Activated CD4-positive, alpha-beta T cell treated with anti-CD3 and anti-CD28 coated beads, Interleukin-10, Interleukin-2, amounts not matched to agents 100 ng/mL and 50 ng/mL, durations not matched to agents 16 hours and 8 hours (primary cell): ENCODE data around the gene EPHB2.

Experiments
- DNase-seq: peaks from one replicate; pipeline ENCODE4 v3.0.0-alpha.2; 2020

Gene EPHB2

DNA sequence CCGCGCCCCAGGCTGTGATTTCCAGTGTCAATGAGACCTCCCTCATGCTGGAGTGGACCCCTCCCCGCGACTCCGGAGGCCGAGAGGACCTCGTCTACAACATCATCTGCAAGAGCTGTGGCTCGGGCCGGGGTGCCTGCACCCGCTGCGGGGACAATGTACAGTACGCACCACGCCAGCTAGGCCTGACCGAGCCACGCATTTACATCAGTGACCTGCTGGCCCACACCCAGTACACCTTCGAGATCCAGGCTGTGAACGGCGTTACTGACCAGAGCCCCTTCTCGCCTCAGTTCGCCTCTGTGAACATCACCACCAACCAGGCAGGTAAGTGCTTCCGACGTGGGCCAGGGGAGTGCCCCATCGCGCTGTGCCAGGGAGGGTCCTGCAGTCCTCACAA, 154.2 kb downstream of the EPHB2 start:
- no peak for DNase-seq

DNA sequence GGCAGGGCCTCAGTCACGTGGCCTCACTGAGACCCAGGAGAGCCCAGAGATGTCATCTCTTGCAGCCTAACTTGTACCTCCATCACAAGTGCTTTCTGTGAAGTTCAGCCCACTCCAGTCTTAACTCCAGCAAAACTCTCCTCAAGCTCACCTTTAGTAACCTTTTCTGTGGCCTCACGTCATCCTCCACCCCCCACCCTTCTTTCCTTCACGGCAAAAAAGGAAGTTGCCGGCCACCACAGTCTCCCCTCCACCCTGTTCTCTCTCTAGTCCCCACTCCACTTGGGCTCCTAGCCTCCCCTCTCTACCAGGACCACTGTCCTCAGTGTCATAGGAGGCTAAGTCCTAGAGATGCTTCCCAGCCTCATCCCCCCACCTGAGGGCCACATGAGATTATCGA, 155.1 kb downstream of the EPHB2 start:
- no peak for DNase-seq

DNA sequence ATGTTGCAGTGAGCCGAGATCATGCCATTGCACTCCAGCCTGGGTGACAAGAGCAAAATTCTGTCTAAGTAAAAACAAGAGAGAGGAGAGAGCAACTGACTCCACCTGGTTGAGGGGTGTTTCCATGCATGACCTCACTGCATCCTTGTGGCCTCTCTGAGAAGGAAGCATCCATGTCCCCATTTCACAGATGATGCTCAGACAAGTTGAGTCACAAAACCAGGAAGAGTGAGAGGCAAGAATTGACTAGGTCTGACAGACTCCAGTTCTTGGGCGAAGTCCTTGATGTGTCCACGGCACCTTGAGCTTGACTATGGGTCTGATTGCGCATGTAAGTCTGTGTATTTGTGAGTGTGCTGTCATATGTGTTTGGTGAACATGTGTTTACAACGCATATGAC, 156.2 kb downstream of the EPHB2 start:
- DNase-seq: no peak

DNA sequence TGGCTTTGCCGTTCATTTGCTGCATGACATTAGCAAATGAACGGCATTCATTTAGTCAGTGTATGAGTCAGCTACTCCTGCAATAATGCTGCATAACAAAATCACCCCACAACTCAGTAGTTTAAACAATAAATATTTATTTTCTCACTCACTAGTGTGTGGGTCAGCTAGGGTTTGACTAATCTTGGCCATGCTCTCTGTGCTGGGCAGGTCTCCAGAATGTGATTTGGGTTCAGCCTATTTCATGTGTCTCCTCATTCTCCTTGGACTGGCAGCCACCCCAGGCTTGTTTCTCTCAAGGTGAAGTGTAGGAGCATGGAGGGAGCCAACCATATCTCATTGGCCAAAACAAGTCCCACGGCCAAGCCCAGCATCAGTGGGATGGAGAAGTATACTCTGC, 157.7 kb downstream of the EPHB2 start:
- no peak for DNase-seq

DNA sequence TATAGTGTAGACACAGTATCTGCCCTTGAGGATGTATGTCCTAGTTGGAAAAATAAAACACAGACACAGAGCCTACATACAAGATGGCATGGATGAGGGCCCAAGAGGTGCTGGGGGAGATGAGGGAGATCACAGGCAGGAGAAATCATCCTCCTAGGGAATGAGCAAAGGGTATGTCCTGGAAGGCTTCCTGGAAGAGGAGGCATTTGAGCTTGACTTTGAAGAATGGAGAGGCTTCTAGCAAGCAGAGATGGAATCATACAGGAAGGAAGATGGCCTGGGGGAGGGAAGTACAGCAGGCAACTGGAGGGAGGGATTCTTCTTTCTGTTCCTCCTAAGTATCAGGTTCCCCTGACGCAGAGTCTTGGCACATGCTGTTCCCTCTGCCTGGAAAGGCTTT, 158.7 kb downstream of the EPHB2 start:
- no peak for DNase-seq

DNA sequence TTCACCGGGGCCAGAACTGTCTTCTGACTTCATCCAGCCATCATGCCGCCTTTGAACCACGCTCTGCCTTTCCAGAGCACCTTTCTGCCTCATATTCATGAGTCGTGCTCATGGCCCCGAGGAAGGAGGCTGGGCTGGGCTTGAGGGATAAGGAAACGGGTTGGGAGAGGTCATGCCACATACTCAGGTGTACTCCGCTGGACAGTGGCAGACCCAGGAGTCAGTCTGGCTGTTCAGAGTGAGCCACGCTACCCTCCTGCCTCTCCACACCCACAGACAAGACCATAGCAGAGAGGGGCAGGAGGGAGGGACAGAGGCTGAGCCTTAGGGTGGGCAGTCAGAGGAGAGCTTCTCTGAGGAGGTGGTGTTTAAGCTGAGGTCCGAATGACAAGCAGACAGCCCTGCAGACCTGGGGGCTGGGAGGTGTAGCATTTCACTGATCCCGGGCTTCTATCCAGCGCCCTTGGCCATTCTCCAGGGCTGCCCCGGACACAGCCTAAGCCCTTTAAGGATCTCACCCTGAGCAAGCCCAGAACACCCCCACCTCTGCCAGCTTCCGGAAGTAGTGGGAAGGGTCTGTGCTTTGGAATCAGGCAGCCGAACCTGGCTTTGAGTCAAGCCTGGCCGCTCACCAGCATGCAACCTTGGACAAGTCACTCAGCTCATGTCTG, 159.7 kb downstream of the EPHB2 start:
- no peak for DNase-seq

DNA sequence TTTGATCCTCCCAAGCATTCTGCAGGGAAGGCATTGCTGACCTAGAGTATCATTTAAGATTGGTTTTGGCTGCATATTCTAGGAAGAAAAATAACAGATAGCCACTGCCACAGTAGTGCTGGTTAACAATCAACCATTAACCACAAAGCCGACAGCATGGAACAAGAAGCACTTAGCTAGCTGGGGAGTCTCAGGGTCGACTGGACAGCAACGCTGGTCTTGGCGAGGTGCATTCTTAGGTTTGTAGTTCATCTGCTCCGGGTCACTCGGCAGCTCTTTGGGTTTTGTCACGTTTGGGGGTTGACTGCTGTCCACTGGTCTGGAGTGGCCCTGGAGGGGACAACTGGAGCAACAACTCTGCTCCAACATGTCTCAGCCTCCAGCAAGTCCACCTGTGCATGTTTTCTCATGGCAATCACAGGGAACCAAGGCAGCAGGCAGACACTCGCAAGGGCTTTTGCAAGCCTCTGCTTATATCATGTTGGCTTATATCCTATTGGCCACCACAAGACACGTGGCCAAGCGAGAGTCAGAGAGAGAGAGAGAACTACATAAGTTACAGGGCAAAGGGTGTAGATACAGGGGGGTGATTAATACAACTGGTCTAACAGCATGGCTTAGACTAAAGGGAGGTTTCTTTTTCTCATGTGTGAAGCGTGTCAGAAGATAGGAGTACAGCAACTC, 162.5 kb downstream of the EPHB2 start:
- no peak for DNase-seq

DNA sequence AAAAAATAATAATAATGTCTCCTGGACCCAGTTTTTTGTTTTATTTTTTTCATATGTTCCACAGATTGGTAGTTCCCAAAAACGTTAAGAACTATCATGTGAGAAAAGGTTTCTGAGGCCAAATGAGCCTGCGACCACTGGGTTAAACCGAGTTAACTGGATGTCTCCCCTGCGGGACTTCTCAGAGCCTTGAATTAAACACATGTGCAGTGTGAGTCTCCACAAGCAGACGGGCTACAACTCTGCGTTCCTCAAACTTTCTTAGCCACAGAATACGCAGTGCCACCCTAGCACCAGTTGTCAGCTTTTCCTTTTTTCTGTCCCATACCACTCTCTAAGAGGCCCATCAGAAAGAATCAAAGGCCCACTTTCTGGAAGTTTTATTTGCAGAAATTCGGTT, 164.1 kb downstream of the EPHB2 start:
- DNase-seq: no peak

DNA sequence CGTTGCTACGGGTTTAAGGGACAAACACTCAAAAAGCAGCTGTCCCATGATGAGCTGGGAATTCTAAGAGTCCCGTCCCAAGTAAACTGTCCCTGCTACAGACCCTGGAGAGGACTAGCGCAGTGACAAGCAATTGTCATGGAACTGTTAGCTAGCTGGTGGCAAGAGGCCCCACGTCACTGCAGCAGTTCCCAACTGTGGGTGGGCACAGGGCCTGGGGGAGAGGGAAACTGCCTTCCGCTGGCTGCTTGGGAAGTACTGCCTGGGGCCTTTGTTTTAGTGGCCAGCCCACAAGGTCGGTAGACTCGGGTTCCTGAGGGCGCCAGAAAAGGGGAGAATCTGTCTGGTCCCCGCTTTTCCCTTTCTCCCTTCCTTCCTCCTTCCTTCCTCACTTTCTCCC, 164.6 kb downstream of the EPHB2 start:
- no peak for DNase-seq

DNA sequence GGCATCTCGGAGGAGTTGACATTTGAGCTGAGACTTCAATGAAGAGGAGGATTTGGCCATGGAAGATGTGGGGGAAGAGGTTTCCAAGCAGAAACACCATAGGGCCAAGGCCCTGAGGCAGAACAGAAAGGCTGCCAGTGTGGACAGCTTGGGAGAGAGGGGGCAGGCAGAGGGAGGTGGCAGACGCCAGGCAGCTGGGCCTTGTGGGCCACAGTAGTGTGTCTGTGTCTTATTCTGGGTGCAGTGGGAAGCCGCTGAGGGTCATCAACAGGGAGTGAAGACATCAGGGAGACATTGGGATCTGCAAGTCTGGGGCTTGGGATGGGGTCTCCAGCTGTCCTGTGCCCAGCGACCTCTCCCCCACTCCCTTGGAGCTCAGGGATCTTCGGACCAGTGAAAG, 165.2 kb downstream of the EPHB2 start:
- no peak for DNase-seq

DNA sequence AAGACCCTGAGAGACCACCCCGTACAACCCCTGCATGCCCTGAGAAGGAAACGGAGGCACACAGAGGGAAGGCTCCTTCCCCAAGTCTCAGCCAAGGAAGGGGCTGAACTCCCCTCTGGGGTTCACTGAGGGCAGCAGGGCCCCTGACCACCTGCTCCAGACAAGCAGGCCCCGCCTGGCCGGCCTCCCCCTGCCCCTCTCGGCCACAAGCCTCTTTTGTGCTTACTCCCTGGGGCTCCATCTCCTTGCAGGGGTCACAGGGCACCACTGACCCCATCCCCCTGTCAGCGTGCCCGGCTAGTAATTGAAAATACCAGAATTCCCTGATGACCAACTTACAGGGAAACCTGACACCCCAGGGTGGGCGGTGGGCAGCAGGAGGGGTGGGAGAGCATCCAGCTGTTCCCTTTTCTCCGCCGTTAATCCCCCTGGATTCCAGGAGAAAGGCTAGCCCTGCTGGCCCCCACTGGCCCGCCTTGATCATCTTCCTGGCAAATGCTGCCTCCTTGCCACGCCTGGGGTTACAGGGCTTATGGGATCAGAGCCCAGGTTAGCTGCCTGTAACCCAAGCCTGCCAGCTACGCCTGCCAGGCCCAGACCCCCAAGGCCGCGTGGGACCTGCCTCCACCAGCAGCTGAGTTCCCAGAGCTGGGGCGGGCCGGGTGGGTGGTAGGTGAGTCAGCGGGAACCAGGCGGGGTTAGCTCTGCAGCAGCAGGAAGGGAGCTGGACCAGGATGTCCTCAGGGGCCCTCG, 165.9 kb downstream of the EPHB2 start:
- DNase-seq: no peak

DNA sequence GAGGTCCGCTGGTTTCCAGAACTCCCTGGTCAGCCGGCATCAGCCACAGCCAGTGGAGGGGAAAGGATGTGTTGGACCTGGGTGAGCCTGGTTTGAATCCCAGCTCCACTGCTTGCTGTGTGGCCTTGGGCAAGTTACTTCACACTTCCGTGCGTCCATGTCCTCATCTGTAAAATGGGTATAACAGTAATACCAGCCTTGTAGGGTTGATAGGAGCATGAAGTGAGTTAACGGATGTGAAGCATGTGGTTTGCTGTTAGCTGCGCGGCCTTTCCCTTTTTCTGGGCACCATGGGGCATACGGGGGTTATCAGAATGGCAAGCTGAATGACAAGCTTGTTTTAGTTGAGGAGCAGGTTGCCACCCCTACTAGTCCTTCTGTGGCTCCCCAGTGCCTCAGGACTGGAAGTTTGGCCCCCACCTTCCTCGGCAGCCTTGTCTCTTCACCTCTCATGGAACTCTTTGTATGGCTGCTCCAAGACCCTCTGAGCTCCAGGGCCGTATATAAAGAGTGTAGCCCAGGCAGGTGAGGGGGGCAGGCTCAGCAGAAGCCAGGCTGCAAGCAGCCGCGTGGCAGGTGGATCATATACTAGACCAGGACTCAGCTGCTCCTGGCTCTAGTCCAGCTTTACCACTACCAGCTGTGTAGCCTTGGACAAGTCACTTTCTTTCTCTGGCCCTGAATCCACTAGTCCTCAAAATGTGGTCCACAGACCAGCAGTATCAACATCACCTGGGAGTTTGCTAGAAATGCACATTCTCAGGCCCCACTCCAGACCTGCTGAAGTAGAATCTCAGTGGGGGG, 166.7 kb downstream of the EPHB2 start:
- DNase-seq: no peak

DNA sequence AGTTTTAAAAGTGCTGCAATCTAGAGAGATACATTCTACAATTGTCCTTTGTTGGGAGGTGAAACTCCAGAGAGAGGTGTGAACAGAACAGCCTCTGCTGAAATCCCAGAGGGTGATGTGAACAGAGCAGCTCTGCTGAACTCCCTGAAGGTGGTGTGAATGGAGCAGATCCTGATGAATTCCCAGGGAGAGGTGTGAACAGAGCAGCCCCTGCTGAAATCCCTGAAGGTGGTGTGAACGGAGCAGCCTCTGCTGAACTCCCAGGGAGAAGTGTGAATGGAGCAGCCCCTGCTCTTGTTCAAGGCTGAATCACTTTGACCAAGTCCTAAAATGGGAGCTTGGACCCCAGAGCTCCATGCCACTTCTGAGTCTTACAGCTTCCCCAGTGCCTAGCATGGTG, 167.3 kb downstream of the EPHB2 start:
- DNase-seq: no peak

DNA sequence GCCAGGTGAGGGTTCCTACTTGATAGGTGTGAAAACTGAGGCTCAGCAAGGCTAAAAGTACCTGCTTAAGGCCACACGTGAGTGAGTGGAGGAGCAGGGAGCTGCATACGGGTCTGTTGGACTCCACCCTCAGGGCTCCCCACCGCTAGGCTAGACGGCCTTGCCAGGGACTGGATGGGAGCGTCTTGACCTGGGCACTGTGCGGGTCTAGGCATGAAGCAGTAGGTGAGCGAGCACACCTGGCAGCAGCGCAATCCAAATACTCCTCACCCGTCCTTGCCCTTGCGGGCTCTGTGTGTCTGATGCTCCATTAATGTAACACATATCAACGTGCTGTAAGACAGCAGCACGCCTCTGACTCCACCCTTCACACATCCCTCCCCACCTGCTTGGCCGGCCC, 168.0 kb downstream of the EPHB2 start:
- DNase-seq: no peak

DNA sequence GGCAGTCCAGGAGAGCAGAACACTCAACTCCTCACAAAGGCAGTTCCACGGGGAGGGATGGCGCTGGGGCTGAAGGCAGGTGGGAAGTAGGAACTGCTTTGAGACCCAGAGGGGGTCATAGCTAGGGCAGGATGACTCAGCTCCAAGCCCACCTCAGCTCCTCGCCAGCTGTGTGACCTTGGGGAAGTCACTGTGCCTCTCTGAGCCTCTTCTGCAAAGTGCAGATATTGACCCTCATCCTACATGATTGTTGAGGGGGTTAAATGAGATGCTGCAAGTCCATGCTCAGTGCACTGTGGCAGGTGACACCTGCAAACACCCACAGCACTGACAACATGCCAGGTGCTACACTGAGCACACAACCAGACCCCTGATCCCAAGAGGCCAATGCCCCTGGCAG, 168.8 kb downstream of the EPHB2 start:
- no peak for DNase-seq

DNA sequence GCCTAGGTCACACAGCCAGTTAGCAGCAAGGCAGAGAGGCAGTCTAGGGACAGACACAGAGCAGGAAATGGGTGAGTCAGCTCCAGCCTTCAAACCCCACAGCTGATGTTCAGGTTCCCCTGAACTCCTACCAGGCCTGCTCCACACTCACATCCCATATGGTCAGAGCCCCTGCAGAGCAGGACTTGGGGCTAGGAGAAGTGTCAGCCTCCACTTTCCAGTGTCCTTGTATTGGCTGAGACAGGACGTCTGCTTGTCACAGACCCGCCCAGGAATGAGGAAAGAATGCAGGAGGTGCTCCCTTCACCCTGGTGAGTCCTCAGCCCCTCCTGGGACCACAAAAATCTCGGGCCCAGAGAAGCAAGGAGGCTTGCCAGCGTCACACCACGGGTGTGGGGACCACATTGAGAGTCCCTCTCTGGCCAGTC, 169.5 kb downstream of the EPHB2 start:
- no peak for DNase-seq

DNA sequence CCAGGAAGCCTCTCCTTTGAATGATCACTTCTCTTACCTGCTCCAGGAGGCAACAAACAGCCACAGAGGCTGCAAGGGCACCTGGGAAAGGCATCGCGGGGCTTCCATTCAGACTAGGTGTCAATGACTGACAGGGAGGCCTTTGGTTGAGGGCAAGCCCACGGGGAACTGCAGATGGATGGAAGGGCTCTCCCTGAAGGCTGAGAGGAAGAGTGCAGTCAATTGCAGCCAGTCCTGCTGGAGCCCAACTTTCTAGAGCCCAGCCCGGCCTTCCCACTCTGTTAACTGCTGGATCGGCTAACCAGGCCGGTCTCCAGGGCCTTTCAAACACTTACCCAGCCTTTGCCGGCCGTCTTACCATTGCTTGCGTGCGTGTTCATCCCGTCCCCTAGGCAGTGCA, 172.8 kb downstream of the EPHB2 start:
- no peak for DNase-seq

DNA sequence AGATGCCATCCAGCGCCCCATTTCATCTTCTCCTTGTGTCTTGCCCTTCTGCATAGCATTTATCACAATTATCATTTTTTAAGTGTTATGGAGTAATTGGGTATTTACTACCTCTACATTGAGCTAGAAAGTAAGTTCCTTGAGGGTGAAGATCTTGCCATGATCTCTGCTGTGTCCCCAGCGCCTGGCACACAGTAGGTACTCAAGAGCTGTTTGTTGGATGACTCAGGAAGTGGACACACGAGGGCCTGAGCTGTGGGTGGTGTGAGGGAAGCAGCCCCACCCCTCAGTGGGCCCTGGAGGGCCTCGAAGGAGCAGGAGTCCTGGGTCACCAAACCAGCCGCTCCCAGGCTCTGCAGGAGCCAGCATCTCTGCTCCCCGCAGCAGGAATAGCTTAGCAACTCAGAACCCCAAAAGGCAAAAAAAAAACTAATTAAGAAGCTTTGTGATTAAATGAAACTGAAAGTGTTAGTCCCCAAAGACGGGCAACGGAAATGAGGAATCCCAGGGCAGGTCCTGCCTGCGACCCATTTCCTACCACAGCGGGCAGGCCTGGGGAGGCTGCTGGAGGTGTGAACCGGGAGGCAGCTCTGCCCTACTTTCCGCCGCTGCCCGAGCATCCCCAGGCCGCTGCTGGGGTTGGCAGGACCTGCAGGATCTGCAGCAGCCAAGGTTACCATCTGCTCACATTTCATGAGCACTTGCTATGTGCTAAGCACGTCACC, 174.3 kb downstream of the EPHB2 start:
- peak; percentile 49 for DNase-seq

DNA sequence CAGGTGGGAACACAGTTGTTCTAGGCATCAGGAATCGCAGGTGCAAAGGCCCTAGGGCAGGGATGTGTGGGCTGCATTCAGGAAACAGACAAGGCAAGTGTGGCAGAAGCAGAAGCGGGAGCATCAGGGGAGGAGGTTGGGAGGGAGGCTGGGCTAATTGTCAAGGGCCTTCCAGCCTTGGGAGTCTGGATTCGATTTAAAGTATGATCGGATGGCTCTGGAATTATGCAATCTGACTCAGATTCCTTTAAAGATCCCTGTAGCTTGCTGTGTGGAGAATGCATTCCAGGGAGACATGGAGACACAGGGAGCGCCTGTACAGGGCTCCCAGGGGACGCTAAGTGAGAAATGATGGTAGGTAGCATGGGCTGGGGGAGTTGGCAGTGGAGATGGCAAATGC, 175.6 kb downstream of the EPHB2 start:
- no peak for DNase-seq

DNA sequence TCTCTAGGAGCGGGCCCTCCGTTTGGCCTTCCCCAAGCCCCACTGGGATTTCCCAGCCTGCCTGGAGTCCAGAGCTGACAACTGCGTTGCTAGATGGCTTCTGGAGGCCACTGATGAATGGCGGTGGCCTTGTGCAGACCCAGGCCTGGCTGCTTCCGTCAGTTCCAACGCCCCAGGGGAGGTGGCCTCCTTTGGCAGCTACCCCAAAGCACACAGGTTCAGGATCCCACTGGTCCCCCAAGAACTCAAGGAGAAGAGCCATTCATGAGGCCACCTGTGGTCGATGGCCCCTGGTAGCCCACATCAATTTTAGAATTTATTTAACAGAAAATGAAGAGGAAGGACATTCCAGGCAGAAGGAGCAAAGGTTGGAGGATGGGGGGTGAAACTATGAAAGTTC, 176.9 kb downstream of the EPHB2 start:
- no peak for DNase-seq

DNA sequence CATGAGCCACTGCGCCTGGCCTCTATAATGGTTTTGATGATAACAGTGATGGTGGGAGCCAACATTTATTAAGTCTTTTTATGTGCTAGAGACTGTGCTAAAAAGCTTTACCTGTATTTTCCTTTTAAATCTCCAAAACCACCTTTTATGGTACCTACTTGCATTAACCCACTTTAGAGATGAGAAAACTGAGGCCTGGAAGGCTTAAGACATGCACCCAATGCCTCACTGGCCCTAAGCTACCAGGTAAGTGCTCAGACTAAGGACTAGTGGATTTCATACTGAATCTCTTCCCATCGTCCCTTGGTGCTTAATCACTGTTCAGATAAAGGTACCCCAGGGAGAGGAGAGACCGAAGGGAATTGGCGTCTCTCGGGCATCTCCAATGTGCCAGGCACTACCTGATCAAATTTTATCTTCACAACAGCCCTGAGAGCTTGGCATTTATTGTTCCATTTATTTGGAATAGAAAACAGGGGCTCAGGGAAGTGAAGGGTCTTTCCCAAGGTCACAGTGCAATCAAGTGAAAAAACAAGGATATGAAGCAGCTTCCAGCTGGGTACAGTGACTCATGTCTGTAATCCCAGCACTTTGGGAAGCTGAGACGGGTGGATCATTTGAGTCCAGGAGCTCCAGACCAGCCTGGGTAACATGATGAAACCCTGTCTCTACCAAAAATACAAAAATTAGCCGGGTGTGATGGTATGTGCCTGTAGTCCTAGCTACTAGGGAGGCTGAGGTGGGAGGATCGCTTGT, 177.9 kb downstream of the EPHB2 start:
- no peak for DNase-seq
